NCI-H460 (cell line): ENCODE data around the gene RALGDS. TPM values are rescaled to one million over a fixed set of nuclear protein-coding genes. Genes with fewer than 3 reads are reported as not detected.
A peak's percentile ranks its signal among the peaks of the same experiment; 100 is the strongest.

Source experiments
- DNase-seq: peaks from one replicate; pipeline ENCODE4 v3.0.0-alpha.2; 2016; ENCODE audit warnings: low read depth; ENCODE audit errors: extremely low read depth
- total RNA-seq: library from RNA; depleted of rRNA; stranded (reverse); fragments of >200 nt; shearing (Covaris generic); gene quantifications from 2 replicates; pipeline ENCODE4 v1.2.3, GENCODE V29; 2014

Gene RALGDS
- total RNA-seq, 1 experiment from 2014 or later = 19.2 TPM

GRCh38 chr9:133151601-133152525 is 30.8 kb upstream of the RALGDS start:
- DNase-seq = no peak

- no peak for DNase-seq
Observed at GRCh38 chr9:133151041-133151440, 30.0 kb upstream of the RALGDS start.

GRCh38 chr9:133149130-133150015 is 28.3 kb upstream of the RALGDS start:
- peak; percentile 89 for DNase-seq

- no peak for DNase-seq
Observed at GRCh38 chr9:133148199-133149129, 27.4 kb upstream of the RALGDS start.

- DNase-seq = peak; percentile 47
Observed at GRCh38 chr9:133147412-133148198, 26.6 kb upstream of the RALGDS start.

GRCh38 chr9:133146746-133147411 is 25.8 kb upstream of the RALGDS start:
- DNase-seq = no peak

GRCh38 chr9:133144904-133145851 is 24.1 kb upstream of the RALGDS start:
- DNase-seq = no peak

- peak; percentile 62 for DNase-seq
Observed at GRCh38 chr9:133144142-133144903, 23.3 kb upstream of the RALGDS start.

- no peak for DNase-seq
Observed at GRCh38 chr9:133143639-133144141, 22.6 kb upstream of the RALGDS start.

- no peak for DNase-seq
Observed at GRCh38 chr9:133142684-133143622, 21.9 kb upstream of the RALGDS start.

- DNase-seq = no peak
Observed at GRCh38 chr9:133141833-133142595, 21.0 kb upstream of the RALGDS start.

- no peak for DNase-seq
Observed at GRCh38 chr9:133140606-133141005, 19.6 kb upstream of the RALGDS start.

- no peak for DNase-seq
Observed at GRCh38 chr9:133140174-133140505, 19.1 kb upstream of the RALGDS start.

GRCh38 chr9:133139246-133140173 is 18.5 kb upstream of the RALGDS start:
- DNase-seq = no peak
